Astrocyte (in vitro differentiated cells and primary cell): ENCODE data around the gene SRC.

Experiments used
- CTCF ChIP-seq: IDR thresholded peaks from 2 replicates; pipeline ENCODE4 v1.5.1; 2011; ENCODE audit warnings: low read depth, mild to moderate bottlenecking, inconsistent platforms, low read length, moderate library complexity; ENCODE audit not compliant: insufficient read depth
- EZH2 ChIP-seq: IDR thresholded peaks from 2 replicates; pipeline ENCODE4 v1.6.1; 2012; ENCODE audit warnings: mild to moderate bottlenecking, low read length, inconsistent platforms; ENCODE audit not compliant: insufficient read depth

GRCh38 chr20:37305079-37305478, 40.9 kb upstream of the SRC start:
- no peak for TF ChIP-seq CTCF
- no peak for TF ChIP-seq EZH2
